GM12874 (cell line): Measurements from ENCODE around the gene XIRP1.

Experiments
- TF ChIP-seq, protein P1 (sequence below): IDR thresholded peaks from 2 replicates; pipeline ENCODE4 v1.5.1; 2011; ENCODE audit warnings: low read depth, mild to moderate bottlenecking, control low read depth, low read length, moderate library complexity; ENCODE audit not compliant: insufficient read depth

The XIRP1 gene

GRCh38 chr3:39189150-39189958 is 3.0 kb downstream of the XIRP1 start:
- TF ChIP-seq, protein P1, sequence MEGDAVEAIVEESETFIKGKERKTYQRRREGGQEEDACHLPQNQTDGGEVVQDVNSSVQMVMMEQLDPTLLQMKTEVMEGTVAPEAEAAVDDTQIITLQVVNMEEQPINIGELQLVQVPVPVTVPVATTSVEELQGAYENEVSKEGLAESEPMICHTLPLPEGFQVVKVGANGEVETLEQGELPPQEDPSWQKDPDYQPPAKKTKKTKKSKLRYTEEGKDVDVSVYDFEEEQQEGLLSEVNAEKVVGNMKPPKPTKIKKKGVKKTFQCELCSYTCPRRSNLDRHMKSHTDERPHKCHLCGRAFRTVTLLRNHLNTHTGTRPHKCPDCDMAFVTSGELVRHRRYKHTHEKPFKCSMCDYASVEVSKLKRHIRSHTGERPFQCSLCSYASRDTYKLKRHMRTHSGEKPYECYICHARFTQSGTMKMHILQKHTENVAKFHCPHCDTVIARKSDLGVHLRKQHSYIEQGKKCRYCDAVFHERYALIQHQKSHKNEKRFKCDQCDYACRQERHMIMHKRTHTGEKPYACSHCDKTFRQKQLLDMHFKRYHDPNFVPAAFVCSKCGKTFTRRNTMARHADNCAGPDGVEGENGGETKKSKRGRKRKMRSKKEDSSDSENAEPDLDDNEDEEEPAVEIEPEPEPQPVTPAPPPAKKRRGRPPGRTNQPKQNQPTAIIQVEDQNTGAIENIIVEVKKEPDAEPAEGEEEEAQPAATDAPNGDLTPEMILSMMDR: no peak

DNA sequence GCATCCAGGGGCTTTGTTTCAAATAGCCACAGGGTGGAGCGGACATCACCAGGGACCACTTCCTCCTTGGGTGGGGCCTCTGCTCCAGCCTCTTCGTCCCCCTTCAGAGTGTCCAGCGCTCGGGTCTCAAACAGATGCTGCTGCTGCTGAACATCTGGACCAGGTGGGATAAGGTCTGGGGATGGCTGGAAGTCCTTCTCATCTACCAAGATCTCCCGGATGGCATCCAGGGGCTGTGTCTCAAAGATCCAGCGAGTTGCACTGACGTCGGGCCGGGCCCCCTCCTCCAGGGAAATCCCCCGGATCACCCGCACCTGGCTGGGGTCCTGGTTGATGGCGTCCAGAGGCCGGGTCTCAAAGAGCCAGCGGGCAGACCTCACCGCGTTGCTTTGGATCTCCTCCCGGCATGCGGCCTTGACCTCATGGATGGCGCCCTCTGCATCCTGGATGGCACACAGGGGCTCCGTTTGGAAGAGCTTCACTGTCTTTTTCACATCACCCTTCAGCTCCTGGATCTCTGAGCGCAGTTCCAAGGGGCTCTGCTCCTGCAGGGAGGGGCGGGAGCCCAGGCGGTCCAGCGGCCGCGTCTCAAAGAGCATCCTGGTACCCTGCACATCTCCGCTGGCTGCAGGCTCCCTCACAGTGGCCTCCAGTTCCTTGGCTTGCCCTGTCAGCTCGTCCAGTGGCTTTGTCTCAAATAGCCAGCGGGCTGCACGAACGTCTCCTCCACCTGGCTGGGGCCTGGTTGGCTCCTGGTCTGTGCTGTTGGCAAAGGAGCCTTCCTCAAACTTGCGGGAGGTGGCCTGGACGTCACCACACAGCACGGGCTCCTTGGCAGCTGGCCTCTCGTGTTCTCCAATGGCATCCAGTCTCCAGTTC is 3.9 kb downstream of the XIRP1 start:
- TF ChIP-seq, protein P1: no peak

GRCh38 chr3:39187372-39188155 is 4.8 kb downstream of the XIRP1 start:
- TF ChIP-seq, protein P1: no peak

DNA sequence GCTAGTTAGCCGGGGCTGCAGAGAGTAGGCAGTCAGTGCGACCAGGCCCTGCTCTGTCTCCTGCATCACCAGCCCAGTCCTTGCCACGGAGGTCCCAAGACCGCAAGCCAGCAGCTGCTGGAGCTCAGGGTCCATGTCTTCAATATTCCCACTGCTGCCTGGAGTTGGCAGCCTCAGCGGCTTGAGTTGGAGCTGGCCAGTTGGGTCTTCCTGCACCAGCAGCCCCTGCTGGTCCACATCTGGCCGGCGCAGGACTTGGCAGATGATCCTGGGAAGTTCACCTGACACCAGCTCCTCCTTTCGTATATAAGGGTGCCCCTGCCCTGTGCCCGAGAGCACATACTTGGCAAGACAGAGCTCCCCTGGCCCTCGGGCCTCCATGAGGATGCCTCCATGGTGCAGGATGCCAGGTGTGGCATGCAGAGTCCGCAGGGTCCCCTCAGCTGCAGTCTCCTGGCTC is 5.7 kb downstream of the XIRP1 start:
- TF ChIP-seq, protein P1: no peak

DNA sequence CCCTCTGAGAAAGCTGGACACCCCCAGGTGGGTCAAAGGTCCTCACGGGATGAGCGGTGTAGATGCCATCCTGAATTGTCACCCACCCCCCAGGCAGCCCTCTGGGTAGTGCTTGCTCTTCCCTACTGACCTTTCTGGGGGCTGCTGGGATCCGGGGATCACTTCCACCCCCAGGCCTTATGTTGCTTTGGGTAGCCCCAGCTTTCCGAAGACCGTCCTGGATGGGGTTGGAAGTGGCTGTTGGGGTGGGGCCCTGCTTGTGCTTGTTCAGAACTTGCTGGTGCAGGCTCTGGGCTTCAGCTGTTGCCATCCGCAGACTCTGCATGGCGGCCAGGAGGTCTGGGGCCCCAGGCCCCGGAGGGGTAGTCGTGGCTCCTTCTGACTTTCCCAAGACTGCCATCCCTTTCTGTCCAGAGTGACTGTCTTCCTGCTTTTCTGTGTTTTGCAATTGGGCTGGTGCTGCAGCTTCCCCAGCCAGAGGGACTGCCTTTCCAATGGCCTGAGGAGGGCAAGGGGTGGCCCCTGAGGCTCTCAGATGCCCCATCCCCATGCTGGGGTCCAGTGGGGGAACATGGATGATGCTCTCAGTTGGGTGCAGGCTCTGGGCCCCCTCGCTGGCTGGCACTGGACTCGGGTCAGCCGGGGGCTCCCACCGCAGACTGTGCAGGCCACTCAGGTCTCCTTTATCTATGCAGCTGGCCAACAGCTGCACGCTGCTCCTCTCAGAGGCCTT is 6.3 kb downstream of the XIRP1 start:
- TF ChIP-seq, protein P1: no peak

DNA sequence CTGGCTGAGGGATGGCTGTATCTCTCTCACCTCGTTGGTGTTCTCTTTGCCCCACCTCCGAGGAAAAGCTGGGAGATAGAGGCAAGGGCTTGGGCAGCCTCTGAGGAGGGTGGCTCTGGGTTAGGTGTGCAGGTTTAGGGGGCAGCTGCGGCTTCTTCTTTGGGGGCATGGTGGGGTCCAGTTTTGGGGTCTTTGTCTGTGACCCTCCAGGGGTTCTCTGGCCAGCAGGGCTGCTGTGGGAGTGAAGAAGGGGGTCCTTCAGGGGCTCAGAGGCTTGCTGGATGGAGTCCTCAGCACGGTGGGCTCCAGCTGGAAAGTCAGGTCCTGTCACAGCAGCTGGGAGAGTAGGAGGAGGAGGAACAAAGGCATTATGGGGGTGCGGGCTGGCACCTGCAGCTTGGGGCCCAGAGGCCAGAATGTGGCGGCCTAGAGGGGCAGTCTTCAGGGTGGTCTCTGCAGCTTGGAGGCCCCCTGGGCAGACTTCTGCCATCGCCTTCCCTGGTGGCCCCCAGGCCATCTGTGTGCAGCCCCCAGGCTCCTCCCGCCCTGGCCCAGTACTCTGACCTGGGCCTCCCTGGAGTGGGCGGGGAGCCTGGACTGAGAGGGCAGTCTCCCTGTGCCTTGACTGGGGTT is 7.0 kb downstream of the XIRP1 start:
- TF ChIP-seq, protein P1: no peak
